Trophoblast cell (in vitro differentiated cells and primary cell): ENCODE data around the gene FGGY.

Source experiments
- DNase-seq, 2 donors: peaks; one replicate each; pipeline ENCODE4 v3.0.0-alpha.2; 2016
- H2AFZ ChIP-seq: 2 replicates; pipeline ENCODE4 v1.6.1; 2013; ENCODE audit warnings: low read length, moderate library complexity, mild to moderate bottlenecking; ENCODE audit not compliant: insufficient read depth, poor library complexity
- H2AK5ac ChIP-seq: 2 replicates; pipeline ENCODE4 v1.6.1; 2013; ENCODE audit warnings: mild to moderate bottlenecking, low read length
- H2BK120ac ChIP-seq: 2 replicates; pipeline ENCODE4 v1.6.1; 2013; ENCODE audit warnings: low read length, mild to moderate bottlenecking, moderate library complexity; ENCODE audit not compliant: insufficient read depth, poor library complexity
- H2BK12ac ChIP-seq: 2 replicates; pipeline ENCODE4 v1.6.1; 2013; ENCODE audit warnings: mild to moderate bottlenecking, low read length, moderate library complexity
- H2BK5ac ChIP-seq: 2 replicates; pipeline ENCODE4 v1.6.1; 2013; ENCODE audit warnings: low read length, low read depth, moderate library complexity, mild to moderate bottlenecking; ENCODE audit not compliant: poor library complexity
- H3K14ac ChIP-seq: 2 replicates; pipeline ENCODE4 v1.6.1; 2013; ENCODE audit warnings: mild to moderate bottlenecking, low read length
- H3K18ac ChIP-seq: 2 replicates; pipeline ENCODE4 v1.6.1; 2013; ENCODE audit warnings: mild to moderate bottlenecking, low read length
- H3K23ac ChIP-seq: 2 replicates; pipeline ENCODE4 v1.6.1; 2013; ENCODE audit warnings: low read length
- H3K27ac ChIP-seq: 2 replicates; pipeline ENCODE4 v1.5.1; 2013; ENCODE audit warnings: low read depth, mild to moderate bottlenecking, inconsistent platforms, low read length, moderate library complexity
- H3K27me3 ChIP-seq: 2 replicates; pipeline ENCODE4 v1.6.1; 2013; ENCODE audit warnings: inconsistent platforms, mild to moderate bottlenecking, low read length, moderate library complexity; ENCODE audit not compliant: insufficient read depth
- H3K36me3 ChIP-seq, 2 experiments: 1 replicate in 1 of 2; 2 replicates in 1 of 2; pipeline ENCODE4 v1.6.1; 2013; ENCODE audit warnings: low read length in 2 of 2, mild to moderate bottlenecking in 2 of 2, moderate library complexity in 1 of 2; ENCODE audit not compliant: insufficient read depth in 2 of 2, control insufficient read depth in 1 of 2
- H3K4ac ChIP-seq: 2 replicates; pipeline ENCODE4 v1.6.1; 2013; ENCODE audit warnings: low read depth, mild to moderate bottlenecking, low read length, moderate library complexity
- H3K4me1 ChIP-seq, 2 experiments: 1 replicate in 1 of 2; 2 replicates in 1 of 2; pipeline ENCODE4 v1.6.1; 2013; ENCODE audit warnings: low read length in 2 of 2, mild to moderate bottlenecking in 2 of 2, moderate library complexity in 1 of 2; ENCODE audit not compliant: insufficient read depth in 2 of 2, control insufficient read depth in 1 of 2
- H3K4me2 ChIP-seq: 2 replicates; pipeline ENCODE4 v1.6.1; 2013; ENCODE audit warnings: inconsistent platforms, mild to moderate bottlenecking, low read length, moderate library complexity
- H3K4me3 ChIP-seq: 2 replicates; pipeline ENCODE4 v1.5.1; 2013; ENCODE audit warnings: mild to moderate bottlenecking, low read depth, low read length, inconsistent platforms
- H3K79me1 ChIP-seq: one replicate; pipeline ENCODE4 v1.6.1; 2013; ENCODE audit warnings: low read length
- H3K79me2 ChIP-seq: 2 replicates; pipeline ENCODE4 v1.6.1; 2013; ENCODE audit warnings: low read length, mild to moderate bottlenecking; ENCODE audit not compliant: control insufficient read depth, insufficient read depth, poor library complexity
- H3K9ac ChIP-seq: 2 replicates; pipeline ENCODE4 v1.6.1; 2013; ENCODE audit warnings: mild to moderate bottlenecking, low read length
- H3K9me3 ChIP-seq: 2 replicates; pipeline ENCODE4 v1.6.1; 2013; ENCODE audit warnings: low read depth, mild to moderate bottlenecking, control low read depth, inconsistent platforms, low read length; ENCODE audit not compliant: insufficient read depth
- H4K12ac ChIP-seq: 2 replicates; pipeline ENCODE4 v1.6.1; 2013; ENCODE audit warnings: low read depth, mild to moderate bottlenecking, low read length, moderate library complexity
- H4K8ac ChIP-seq: 2 replicates; pipeline ENCODE4 v1.6.1; 2013; ENCODE audit warnings: low read depth, mild to moderate bottlenecking, low read length, moderate library complexity
- H4K91ac ChIP-seq: one replicate; pipeline ENCODE4 v1.6.1; 2013; ENCODE audit warnings: low read depth, mild to moderate bottlenecking, low read length, moderate library complexity
- WGBS: extraction: QIAGEN DNeasy Blood & Tissue Kit; methylation state at CpG from one replicate; pipeline ENCODE4 v1.1.7; 2013; ENCODE audit warnings: missing lambda C conversion rate; ENCODE audit not compliant: insufficient read length, insufficient coverage; ENCODE audit errors: extremely low coverage; 5-methylcytosine and 5-hydroxymethylcytosine counted together

Gene FGGY

DNA sequence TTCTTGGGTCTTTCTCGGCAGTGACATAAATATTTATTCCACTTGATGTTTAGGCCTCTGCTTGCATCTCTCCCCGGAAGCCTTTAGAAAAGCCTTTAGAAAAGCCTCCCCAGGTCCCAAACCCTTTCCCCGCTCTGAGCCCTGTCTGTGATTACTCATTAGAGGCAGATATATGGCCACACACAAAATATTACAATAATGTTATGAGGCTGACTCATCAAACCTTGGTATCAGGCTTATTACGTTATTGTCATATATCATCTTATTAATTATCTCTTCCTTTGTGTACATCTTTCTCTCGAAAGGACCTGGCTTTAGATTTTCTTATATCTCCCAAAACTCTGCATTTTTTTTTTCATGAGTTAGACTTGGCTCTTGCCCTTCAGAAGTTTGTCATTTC lies 69.5 kb downstream of the FGGY start:
- Histone ChIP-seq H2BK120ac (no peak overlapping the region), H3K4me2 (no peak overlapping the region), H3K4me3 (no peak overlapping the region), H3K79me2 (no peaks in the 10 kb centered on the region), H4K12ac (no peak overlapping the region), H3K23ac (no peak overlapping the region), H3K36me3 (peaks cover 0 to 2% of the 10 kb centered on the region in 2 experiments), H3K4me1 (peaks cover 0 to 4% of the 10 kb centered on the region in 2 experiments), H2AK5ac (no peak overlapping the region), H3K79me1 (no peaks in the 10 kb centered on the region), H2AFZ (no peak overlapping the region), H3K4ac (no peak overlapping the region), H3K9me3 (no peaks in the 10 kb centered on the region), H3K27me3 (no peaks in the 10 kb centered on the region), H3K18ac (no peak overlapping the region), H2BK12ac (no peak overlapping the region), H2BK5ac (no peak overlapping the region), H3K27ac (no peak overlapping the region), H4K91ac (no peak overlapping the region), H4K8ac (no peak overlapping the region), H3K9ac (no peak overlapping the region), H3K14ac (no peak overlapping the region)
- DNase-seq = no peak
- WGBS = no CpG with 5 or more reads among the region's 5 CpGs

DNA sequence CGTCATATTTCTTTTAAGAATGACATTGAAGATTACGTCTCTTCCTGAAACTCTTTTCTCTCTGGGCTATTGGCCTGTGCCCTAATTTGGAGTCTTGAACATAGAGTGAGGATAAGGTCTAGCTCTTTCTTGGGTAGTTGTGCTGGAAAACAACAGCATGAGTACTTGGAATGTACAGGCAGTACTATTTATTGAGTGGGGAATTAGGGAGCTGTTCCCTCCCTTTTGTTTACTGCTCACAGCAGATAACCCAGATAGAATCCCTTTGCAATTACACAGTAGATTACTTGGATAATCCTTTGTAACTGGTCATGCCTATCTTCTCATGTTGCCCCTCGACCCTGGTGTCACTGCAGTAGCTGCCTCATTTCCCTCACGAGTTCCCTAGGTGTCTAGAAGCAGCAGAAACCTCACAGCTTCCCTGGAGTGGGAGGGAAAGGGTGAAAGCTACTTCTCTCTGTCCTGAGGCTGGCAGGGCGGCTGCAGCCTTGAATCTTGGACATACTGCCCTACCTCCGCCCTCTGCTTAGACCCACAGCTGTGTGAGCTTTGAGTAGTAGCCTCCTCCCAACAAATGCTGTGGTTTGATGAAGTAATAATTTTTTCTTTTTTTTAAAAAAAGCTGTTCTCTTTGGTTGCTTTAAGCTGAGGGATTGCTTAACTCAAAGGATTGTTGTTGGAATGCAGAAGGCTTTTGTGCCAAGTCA lies 70.6 kb downstream of the FGGY start:
- H3K9ac ChIP-seq = no peak overlapping the region
- H3K4me3 ChIP-seq = no peak overlapping the region
- H4K91ac ChIP-seq = no peak overlapping the region
- no peak overlapping the region for H2BK120ac ChIP-seq
- no peaks in the 10 kb centered on the region for H3K9me3 ChIP-seq
- no peak overlapping the region for H3K4ac ChIP-seq
- no peak overlapping the region for H4K12ac ChIP-seq
- no peak overlapping the region for H2AK5ac ChIP-seq
- H3K4me2 ChIP-seq = no peak overlapping the region
- no peak overlapping the region for H4K8ac ChIP-seq
- H3K23ac ChIP-seq = no peak overlapping the region
- peaks cover 0 to 2% of the 10 kb centered on the region in 2 experiments for H3K36me3 ChIP-seq
- no peak overlapping the region for H3K18ac ChIP-seq
- H3K4me1 ChIP-seq = peaks cover 0 to 4% of the 10 kb centered on the region in 2 experiments
- no peaks in the 10 kb centered on the region for H3K79me2 ChIP-seq
- no peak overlapping the region for H2BK5ac ChIP-seq
- no peaks in the 10 kb centered on the region for H3K27me3 ChIP-seq
- H3K79me1 ChIP-seq = no peaks in the 10 kb centered on the region
- H3K27ac ChIP-seq = no peak overlapping the region
- peak; percentile 21 to 67 for DNase-seq
- H2BK12ac ChIP-seq = no peak overlapping the region
- no CpG with 5 or more reads among the region's 6 CpGs for WGBS
- H3K14ac ChIP-seq = no peak overlapping the region
- no peak overlapping the region for H2AFZ ChIP-seq

DNA sequence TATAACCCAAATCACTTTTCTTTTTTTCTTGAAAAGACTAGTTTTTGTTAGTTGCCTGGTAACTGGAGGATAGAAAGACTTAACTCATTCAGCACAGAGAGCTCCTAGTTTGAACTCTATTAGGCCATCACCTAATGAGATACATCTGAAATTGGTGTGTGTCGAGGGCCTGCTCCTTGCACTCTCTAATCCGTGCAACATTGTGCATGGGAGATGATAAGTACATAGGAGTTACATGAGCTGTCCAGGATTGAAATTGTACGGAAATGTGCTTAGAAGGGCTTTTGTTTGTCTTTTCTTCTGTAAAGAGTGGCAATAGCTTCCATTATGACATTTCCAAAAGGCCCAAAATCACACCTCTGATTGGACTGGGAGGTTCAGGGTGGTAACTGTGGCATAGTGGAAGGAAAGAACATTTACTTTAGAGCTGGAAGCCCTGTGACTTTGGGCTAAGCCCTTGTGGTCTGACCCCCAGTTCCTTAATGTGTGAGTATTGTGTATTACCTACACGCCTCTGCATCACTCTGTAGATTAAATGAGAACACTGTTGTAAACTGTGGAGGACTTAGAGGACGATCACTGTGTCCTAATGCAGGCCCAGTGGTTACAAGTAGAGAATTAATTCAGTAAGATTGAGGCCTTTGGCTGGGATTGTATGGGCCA lies 71.2 kb downstream of the FGGY start:
- no peak overlapping the region for H3K4ac ChIP-seq

DNA sequence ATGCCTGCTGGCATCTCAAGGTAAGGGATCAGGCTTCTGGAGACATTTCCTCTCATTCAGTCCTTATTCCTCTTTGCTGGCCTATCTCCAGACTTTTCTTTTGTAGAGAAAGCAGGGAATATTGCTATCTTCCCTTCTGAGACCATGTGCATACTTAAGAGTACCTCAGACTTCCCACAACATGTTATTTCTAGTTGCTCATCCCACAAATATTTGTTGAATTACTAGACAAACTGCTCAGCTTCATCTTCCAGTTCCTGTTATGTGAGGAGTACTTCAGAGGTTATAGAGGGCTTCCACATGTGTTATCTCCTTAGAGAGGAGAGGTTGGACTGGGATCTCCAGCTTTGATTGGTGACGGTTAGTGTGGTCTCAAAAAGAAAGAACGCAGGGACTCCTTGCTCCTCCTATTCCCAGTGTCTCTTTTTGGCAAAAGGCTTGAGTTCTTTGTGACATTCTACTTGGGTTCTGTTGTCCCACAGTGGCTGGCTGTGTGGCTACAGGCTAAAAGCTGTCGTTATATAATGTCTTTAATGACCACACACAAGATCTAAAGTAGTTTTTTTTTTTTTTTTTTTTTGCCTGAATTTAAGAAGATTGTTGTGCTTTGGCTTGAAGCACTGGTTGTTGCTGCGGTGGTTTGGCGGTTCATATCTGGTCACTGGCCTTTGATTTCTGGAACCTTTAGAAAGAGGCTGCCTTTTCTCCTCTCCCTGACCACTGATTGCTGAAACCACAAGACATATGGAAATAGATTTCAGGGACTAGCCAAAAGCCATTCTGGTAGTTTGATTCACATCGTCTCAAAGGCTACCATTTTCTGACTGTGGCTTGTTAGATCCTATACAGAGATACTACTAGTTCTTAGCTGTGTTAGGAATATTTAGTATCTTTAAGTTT lies 78.7 kb downstream of the FGGY start:
- Histone ChIP-seq H3K4me3 (no peak overlapping the region), H2AK5ac (no peak overlapping the region), H2AFZ (peak overlapping the region; percentile 25), H3K36me3 (no peaks in the 10 kb centered on the region), H3K79me2 (no peaks in the 10 kb centered on the region), H4K91ac (peak overlapping the region; percentile 35), H3K4ac (no peak overlapping the region), H2BK120ac (peak overlapping the region; percentile 72), H2BK12ac (peak overlapping the region; percentile 36), H2BK5ac (peak overlapping the region; percentile 73), H3K18ac (no peak overlapping the region), H3K27me3 (no peaks in the 10 kb centered on the region), H4K8ac (no peak overlapping the region), H3K4me2 (no peak overlapping the region), H3K9ac (no peak overlapping the region), H3K9me3 (no peaks in the 10 kb centered on the region), H3K14ac (peak overlapping the region; percentile 44), H3K4me1 (peaks cover 0 to 4% of the 10 kb centered on the region in 2 experiments), H4K12ac (no peak overlapping the region), H3K27ac (peak overlapping the region; percentile 31), H3K23ac (no peak overlapping the region), H3K79me1 (peaks cover 7% of the 10 kb centered on the region)
- no CpG with 5 or more reads among the region's 6 CpGs for WGBS
- DNase-seq = peak; percentile 19 to 65

More for the DNA sequence above, 71.2 kb downstream of the FGGY start:
- no peak for DNase-seq
- Histone ChIP-seq H3K79me2 (no peaks in the 10 kb centered on the region), H4K12ac (no peak overlapping the region), H4K8ac (no peak overlapping the region), H3K4me2 (no peak overlapping the region), H2BK12ac (no peak overlapping the region), H3K36me3 (peaks cover 0 to 2% of the 10 kb centered on the region in 2 experiments), H3K4me3 (no peak overlapping the region), H3K4me1 (peaks cover 0 to 4% of the 10 kb centered on the region in 2 experiments), H3K9ac (no peak overlapping the region), H3K23ac (no peak overlapping the region), H2AFZ (no peak overlapping the region), H4K91ac (no peak overlapping the region), H2AK5ac (no peak overlapping the region), H2BK120ac (no peak overlapping the region), H2BK5ac (no peak overlapping the region), H3K18ac (no peak overlapping the region), H3K9me3 (no peaks in the 10 kb centered on the region), H3K14ac (no peak overlapping the region), H3K79me1 (no peaks in the 10 kb centered on the region), H3K27me3 (no peaks in the 10 kb centered on the region), H3K27ac (no peak overlapping the region)
- no CpG with 5 or more reads among the region's 5 CpGs for WGBS
